IMR-90 (cell line): Measurements from ENCODE around the gene TCP11. TPM values are rescaled to one million over a fixed set of nuclear protein-coding genes. Genes with fewer than 3 reads are reported as not detected.

Source experiments
- ATAC-seq: fragments of 200-7000 bp; cut with Tn5 transposase; 2 replicates; pipeline ENCODE4 v1.9.1; 2020; ENCODE audit warnings: low read depth, mild to moderate bottlenecking, moderate library complexity
- BruUV-seq: library from RNA; stranded (reverse); fragments of 400-500 nt; replicated peaks from 2 replicates; lab custom pipeline; 2021; lab: Mats Ljungman, UMichigan
- CTCF ChIA-PET: fragments of 300-600 bp; formaldehyde crosslinking; extraction: SDS; loops from one replicate; lab custom pipeline; 2021; ENCODE audit warnings: antibody characterized with exemption; lab: Yijun Ruan, JAX
- POLR2A ChIA-PET: fragments of 300-600 bp; sonication (Branson Sonifier 250); formaldehyde crosslinking; loops from one replicate; lab custom pipeline; 2022; ENCODE audit warnings: antibody characterized with exemption; ENCODE audit not compliant: unreplicated experiment; lab: Charles Lee
- DNase-seq: peaks from one replicate; pipeline ENCODE4 v3.0.0; 2013
- H2AFZ ChIP-seq: replicated peaks from 2 replicates; pipeline ENCODE3; 2013; ENCODE audit warnings: low read length, mild to moderate bottlenecking; ENCODE audit not compliant: poor library complexity
- H2AK5ac ChIP-seq: 2 replicates; pipeline ENCODE4 v1.6.1; 2013; ENCODE audit warnings: low read depth, low read length, inconsistent platforms
- H2AK9ac ChIP-seq: replicated peaks from 2 replicates; pipeline ENCODE3; 2013; ENCODE audit warnings: mild to moderate bottlenecking, low read depth, low read length, moderate library complexity; ENCODE audit not compliant: poor library complexity
- H2BK120ac ChIP-seq: 2 replicates; pipeline ENCODE4 v1.6.1; 2013; ENCODE audit warnings: low read depth, low read length, inconsistent platforms
- H2BK15ac ChIP-seq: 3 replicates; pipeline ENCODE4 v1.6.1; 2013; ENCODE audit warnings: low read depth, low read length, inconsistent platforms
- H2BK20ac ChIP-seq: 2 replicates; pipeline ENCODE4 v1.6.1; 2013; ENCODE audit warnings: low read depth, mild to moderate bottlenecking, inconsistent platforms, low read length, moderate library complexity
- H2BK5ac ChIP-seq: 2 replicates; pipeline ENCODE4 v1.6.1; 2013; ENCODE audit warnings: mild to moderate bottlenecking, low read depth, low read length, inconsistent platforms; ENCODE audit not compliant: poor library complexity, severe bottlenecking
- H3K14ac ChIP-seq: replicated peaks from 2 replicates; pipeline ENCODE4 v1.6.1; 2013; ENCODE audit warnings: low read depth, low read length, inconsistent platforms
- H3K18ac ChIP-seq: 2 replicates; pipeline ENCODE4 v1.6.1; 2013; ENCODE audit warnings: low read depth, low read length, control low read depth
- H3K23ac ChIP-seq: 2 replicates; pipeline ENCODE4 v1.6.1; 2013; ENCODE audit warnings: low read depth, low read length, inconsistent platforms
- H3K27ac ChIP-seq: 2 replicates; pipeline ENCODE4 v1.5.1; 2013; ENCODE audit warnings: mild to moderate bottlenecking, control low read depth, low read length; ENCODE audit not compliant: insufficient read depth
- H3K27me3 ChIP-seq: 2 replicates; pipeline ENCODE4 v1.6.1; 2013; ENCODE audit warnings: low read length; ENCODE audit not compliant: control insufficient read depth, insufficient read depth
- H3K36me3 ChIP-seq: 2 replicates; pipeline ENCODE4 v1.6.1; 2013; ENCODE audit warnings: low read length, mixed read lengths; ENCODE audit not compliant: control insufficient read depth, insufficient read depth
- H3K4ac ChIP-seq: 2 replicates; pipeline ENCODE4 v1.6.1; 2013; ENCODE audit warnings: low read depth, low read length, inconsistent platforms
- H3K4me1 ChIP-seq: 2 replicates; pipeline ENCODE4 v1.6.1; 2013; ENCODE audit warnings: low read length, mixed read lengths; ENCODE audit not compliant: control insufficient read depth, insufficient read depth
- H3K4me2 ChIP-seq: 2 replicates; pipeline ENCODE4 v1.6.1; 2013; ENCODE audit warnings: low read depth, mild to moderate bottlenecking, control low read depth, low read length, moderate library complexity
- H3K4me3 ChIP-seq: 2 replicates; pipeline ENCODE4 v1.5.1; 2013; ENCODE audit warnings: low read depth, mild to moderate bottlenecking, control low read depth, low read length, moderate library complexity; ENCODE audit not compliant: insufficient read depth
- H3K56ac ChIP-seq: 2 replicates; pipeline ENCODE4 v1.6.1; 2013; ENCODE audit warnings: low read length, inconsistent platforms; ENCODE audit not compliant: insufficient read depth; ENCODE audit errors: extremely low read depth
- H3K79me1 ChIP-seq, 2 experiments: 2 replicates each; pipeline ENCODE4 v1.6.1; 2013; ENCODE audit warnings: low read length in 2 of 2, inconsistent platforms in 1 of 2, low read depth in 1 of 2
- H3K9ac ChIP-seq: 2 replicates; pipeline ENCODE4 v1.6.1; 2013; ENCODE audit warnings: low read depth, low read length, control low read depth
- H3K9me1 ChIP-seq: 2 replicates; pipeline ENCODE4 v1.6.1; 2013; ENCODE audit warnings: low read length, inconsistent platforms; ENCODE audit not compliant: insufficient read depth
- H3K9me3 ChIP-seq: 2 replicates; pipeline ENCODE4 v1.6.1; 2013; ENCODE audit warnings: low read length; ENCODE audit not compliant: control insufficient read depth, insufficient read depth
- H4K20me1 ChIP-seq: 2 replicates; pipeline ENCODE4 v1.6.1; 2013; ENCODE audit warnings: low read length, inconsistent platforms; ENCODE audit not compliant: insufficient read depth
- H4K5ac ChIP-seq: 2 replicates; pipeline ENCODE4 v1.6.1; 2013; ENCODE audit warnings: mild to moderate bottlenecking, low read depth, low read length, control low read depth
- H4K8ac ChIP-seq, 2 experiments: 2 replicates each; pipeline ENCODE4 v1.6.1; 2013; ENCODE audit warnings: low read depth in 2 of 2, low read length in 2 of 2, control low read depth in 1 of 2, inconsistent platforms in 1 of 2
- H4K91ac ChIP-seq: 2 replicates; pipeline ENCODE4 v1.6.1; 2013; ENCODE audit warnings: low read depth, low read length, inconsistent platforms; ENCODE audit not compliant: insufficient read depth
- BHLHE40 ChIP-seq: fragments of 150-350 bp; IDR thresholded peaks from 2 replicates; pipeline ENCODE4 v1.6.1; 2016; ENCODE audit warnings: mild to moderate bottlenecking, low read depth, low read length
- CEBPB ChIP-seq: IDR thresholded peaks from 2 replicates; pipeline ENCODE4 v1.6.1; 2012; ENCODE audit warnings: low read depth, low read length, improper control_type of control experiment
- CHD1 ChIP-seq: IDR thresholded peaks from 2 replicates; pipeline ENCODE4 v1.6.1; 2012; ENCODE audit warnings: low read depth, low read length, improper control_type of control experiment
- CTCF ChIP-seq: conservative IDR thresholded peaks from 2 replicates; pipeline ENCODE4 v1.5.1; 2012; ENCODE audit warnings: mild to moderate bottlenecking, low read depth, low read length, improper control_type of control experiment
- ELK1 ChIP-seq: fragments of 150-350 bp; IDR thresholded peaks from 2 replicates; pipeline ENCODE4 v1.6.1; 2016; ENCODE audit warnings: low read depth, mild to moderate bottlenecking, low read length, moderate library complexity, borderline replicate concordance
- FOS ChIP-seq: fragments of 150-350 bp; IDR thresholded peaks from 2 replicates; pipeline ENCODE4 v1.6.1; 2016; ENCODE audit warnings: low read depth, low read length
- MAFK ChIP-seq: IDR thresholded peaks from 2 replicates; pipeline ENCODE4 v1.6.1; 2012; ENCODE audit warnings: low read depth, low read length, improper control_type of control experiment
- MAZ ChIP-seq: IDR thresholded peaks from 2 replicates; pipeline ENCODE4 v1.6.1; 2012; ENCODE audit warnings: low read depth, mild to moderate bottlenecking, low read length, improper control_type of control experiment, moderate library complexity, borderline replicate concordance
- MXI1 ChIP-seq: IDR thresholded peaks from 2 replicates; pipeline ENCODE4 v1.6.1; 2012; ENCODE audit warnings: low read depth, mild to moderate bottlenecking, low read length, moderate library complexity, borderline replicate concordance
- NFE2L2 ChIP-seq: fragments of 150-350 bp; IDR thresholded peaks from 2 replicates; pipeline ENCODE4 v1.6.1; 2016; ENCODE audit warnings: low read depth, mild to moderate bottlenecking, low read length
- POLR2A ChIP-seq: IDR thresholded peaks from 2 replicates; pipeline ENCODE4 v1.6.1; 2012; ENCODE audit warnings: mild to moderate bottlenecking, low read depth, low read length
- RAD21 ChIP-seq: IDR thresholded peaks from 2 replicates; pipeline ENCODE4 v1.6.1; 2012; ENCODE audit warnings: low read length, improper control_type of control experiment
- RCOR1 ChIP-seq: IDR thresholded peaks from 2 replicates; pipeline ENCODE4 v1.6.1; 2012; ENCODE audit warnings: mild to moderate bottlenecking, low read length, improper control_type of control experiment; ENCODE audit not compliant: insufficient replicate concordance
- RFX5 ChIP-seq: IDR thresholded peaks from 2 replicates; pipeline ENCODE4 v1.8.0; 2012; ENCODE audit warnings: low read depth, mild to moderate bottlenecking, low read length, moderate library complexity
- SMC3 ChIP-seq: fragments of 150-350 bp; IDR thresholded peaks from 2 replicates; pipeline ENCODE4 v1.6.1; 2016; ENCODE audit warnings: low read depth, mild to moderate bottlenecking, antibody characterized with exemption, low read length, moderate library complexity
- USF2 ChIP-seq: fragments of 150-350 bp; IDR thresholded peaks from 2 replicates; pipeline ENCODE4 v1.6.1; 2017; ENCODE audit warnings: mild to moderate bottlenecking, antibody characterized with exemption, low read length, low read depth
- WGBS, 2 experiments: methylation state at CpG; one replicate each; pipeline versions ENCODE4 v1.1.5 to v1.1.7; 2013; ENCODE audit warnings: missing lambda C conversion rate in 2 of 2; ENCODE audit not compliant: insufficient read length in 1 of 2; ENCODE audit errors: extremely low coverage in 2 of 2; 5-methylcytosine and 5-hydroxymethylcytosine counted together
- dilution Hi-C: fragments of 300-500 bp; cut with HindIII; formaldehyde crosslinking; loops from one replicate; pipeline ENCODE4 v1.14.3; 2018; ENCODE audit warnings: low sequenced_read_pairs; ENCODE audit not compliant: unreplicated experiment
- in situ Hi-C: fragments of 300-500 bp; cut with MboI; formaldehyde crosslinking; loops from 3 replicates; pipeline ENCODE4 v1.14.3; 2019; ENCODE audit warnings: low sequenced_read_pairs, inconsistent platforms, mixed read lengths
- intact Hi-C: fragments of 100-400 bp; cut with micrococcal nuclease; formaldehyde crosslinking; loops from 2 replicates; pipeline ENCODE4 v1.10.0; 2022
- polyA plus RNA-seq, 3 experiments: library from polyadenylated mRNA; depleted of rRNA; stranded (reverse); fragments of >200 nt; gene quantifications; 2 replicates each; pipeline ENCODE4 v1.2.3, GENCODE V29; 2012; ENCODE audit warnings: low replicate concordance in 1 of 3
- total RNA-seq: library from RNA; depleted of rRNA; stranded (reverse); fragments of >200 nt; gene quantifications from 2 replicates; pipeline ENCODE4 v1.2.3, GENCODE V29; 2012

The TCP11 gene
- total and polyA plus RNA-seq, 2 of the 4 experiments (the other 2 are of a cell fraction), result 0.34 to 0.36 TPM

GRCh38 chr6:35128496-35128895 is 12.6 kb downstream of the TCP11 start:
- dilution Hi-C loops, result no loop called here
- POLR2A ChIA-PET, result no interaction called here
- no peaks in the 10 kb centered on the region for H4K20me1 ChIP-seq

More at GRCh38 chr6:35128496-35128895, 12.6 kb downstream of the TCP11 start:
- H3K56ac ChIP-seq, result no peak overlapping the region
- no peak overlapping the region for H3K9ac ChIP-seq
- DNase-seq, result peak; percentile 59
- H3K36me3 ChIP-seq, result no peaks in the 10 kb centered on the region
- H4K91ac ChIP-seq, result no peak overlapping the region
- no TSS peak for BruUV-seq
- H3K18ac ChIP-seq, result no peak overlapping the region
- H4K5ac ChIP-seq, result no peak overlapping the region
- no peak overlapping the region for H4K8ac ChIP-seq
- intact Hi-C loops, result loop anchor here (5.0 kb wide), 1 partner anchor 241 kb away; the partner anchor contains the start of genes ANKS1A and TAF11
- no peak overlapping the region for H2BK120ac ChIP-seq
- no peak overlapping the region for H2BK20ac ChIP-seq
- CTCF ChIA-PET, result interaction anchor here (0.5 to 1.9 kb wide), 7 partner anchors 11 to 965 kb away, joined by 3 to 6 read pairs (median 3); no protein-coding TSS in a partner anchor
- no peak overlapping the region for H3K14ac ChIP-seq
- no peak overlapping the region for H3K27ac ChIP-seq
- WGBS, 2 experiments, result 33% methylated on average over 1 of the region's 3 CpGs; no CpG with 5 or more reads in 1 of the 2 experiments
- no peak overlapping the region for H2AK5ac ChIP-seq
- TF ChIP-seq CHD1, result no peak
- no peak for TF ChIP-seq BHLHE40
- no peak for TF ChIP-seq FOS
- TF ChIP-seq POLR2A, result no peak
- no peak for TF ChIP-seq ELK1
- no peak for TF ChIP-seq USF2
- no peak for TF ChIP-seq MAZ
- TF ChIP-seq MXI1, result no peak
- no peak for TF ChIP-seq RAD21
- no peak for TF ChIP-seq SMC3
- no peak for TF ChIP-seq RFX5
- no peak for TF ChIP-seq CTCF
- TF ChIP-seq MAFK, result no peak
- TF ChIP-seq RCOR1, result no peak
- TF ChIP-seq NFE2L2, result no peak
- no peak for TF ChIP-seq CEBPB
- H2AFZ ChIP-seq, result no peak overlapping the region
- H3K4me3 ChIP-seq, result no peak overlapping the region
- no peaks in the 10 kb centered on the region for H3K4me1 ChIP-seq
- in situ Hi-C loops, result loop anchor here (25.0 kb wide), 1 partner anchor 966 kb away; no protein-coding TSS in a partner anchor
- no peak overlapping the region for H3K4ac ChIP-seq
- H3K23ac ChIP-seq, result no peak overlapping the region
- no peaks in the 10 kb centered on the region; the same call in 1 of the 2 replicates for H3K9me3 ChIP-seq
- H2AK9ac ChIP-seq, result no peak overlapping the region
- no peak overlapping the region for H2BK15ac ChIP-seq
- no peak overlapping the region for H3K4me2 ChIP-seq
- H3K27me3 ChIP-seq, result peaks cover 17% of the 10 kb centered on the region
- no peak overlapping the region for H2BK5ac ChIP-seq
- no peaks in the 10 kb centered on the region for H3K9me1 ChIP-seq
- H3K79me1 ChIP-seq, result no peaks in the 10 kb centered on the region
- ATAC-seq, result peak; percentile 88
